OCI-M2 (cell line): ENCODE results near the gene AP2S1.
"Not testable (repeated sequence)": the region's sequence is repeated elsewhere in the genome, so short reads cannot be mapped to it uniquely, and the experiment has no call there.

Experiments
- DNase-seq: peaks from one replicate; lab custom pipeline; 2025; ENCODE audit not compliant: unreplicated experiment; lab: John Stamatoyannopoulos, UW

AP2S1 gene

DNA sequence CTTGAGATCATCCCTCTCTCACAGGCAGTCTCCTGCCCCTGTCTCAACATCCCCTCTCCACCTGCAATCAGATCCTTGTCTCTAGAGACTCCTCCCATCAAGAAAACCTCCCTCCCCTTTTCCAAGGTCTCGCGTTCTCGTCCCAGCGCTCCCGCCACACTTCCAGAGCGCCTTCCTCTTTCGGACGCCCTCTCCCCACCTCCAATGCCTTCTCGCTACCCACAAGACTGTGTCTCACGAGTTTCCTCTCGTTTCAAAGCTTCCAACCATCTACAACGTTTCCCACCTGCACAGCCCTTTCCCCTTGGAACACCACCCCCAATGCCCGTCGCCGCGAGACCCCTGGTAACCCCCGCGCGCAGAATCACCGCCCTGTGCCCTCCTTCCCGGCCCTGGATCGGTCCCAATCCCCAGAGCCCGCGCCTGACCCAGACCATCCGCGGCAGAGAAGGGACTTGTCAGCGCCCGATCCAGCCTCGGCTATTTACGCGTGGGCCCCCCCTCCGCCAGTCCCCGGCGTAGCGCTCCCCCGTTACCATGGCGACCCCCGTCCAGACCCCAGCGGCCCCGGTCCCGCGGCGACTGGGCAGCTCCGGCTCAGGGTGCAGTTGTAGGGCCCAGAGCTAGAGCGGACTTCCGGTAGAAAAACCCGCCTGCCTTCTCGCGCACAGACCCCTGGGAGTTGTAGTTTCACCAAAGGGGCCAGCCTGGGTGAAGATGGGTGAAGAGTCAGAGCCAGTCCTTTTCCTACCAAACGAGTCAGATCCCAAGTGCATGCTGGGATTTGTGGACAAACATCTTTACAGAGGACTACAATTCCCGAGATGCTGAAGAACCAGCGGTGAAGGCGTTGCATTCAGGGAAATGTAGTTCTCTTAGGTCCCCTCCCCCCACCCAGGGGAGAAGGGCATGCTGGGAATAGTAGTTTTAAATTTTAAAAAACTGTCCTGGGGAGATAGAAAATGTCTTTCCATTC lies at the start of gene AP2S1:
Gene AP2S1, minus strand, starts transcription at position 619 of the 976 bp plus-strand sequence. Its CDS starts 80 bp downstream, at position 539.
- peak; percentile 95 for DNase-seq

DNA sequence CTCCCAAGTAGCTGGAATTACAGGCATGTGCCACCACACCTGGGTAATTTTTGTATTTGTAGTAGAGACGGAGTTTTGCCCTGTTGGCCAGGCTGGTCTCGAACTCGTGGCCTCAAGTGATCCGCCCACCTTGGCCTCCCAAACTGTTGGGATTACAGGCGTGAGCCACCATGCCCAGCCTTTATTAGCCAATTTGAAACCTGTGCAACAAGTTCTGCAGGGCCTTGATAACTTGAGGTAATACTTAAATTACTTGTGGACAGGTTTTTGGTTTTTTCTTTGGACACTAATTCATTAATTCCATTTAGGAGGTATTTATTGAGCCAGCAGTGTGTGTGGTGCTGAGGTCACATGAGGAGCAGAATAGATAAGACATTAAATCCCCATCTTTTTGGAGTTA lies 49.7 kb upstream of the AP2S1 start:
- no peak for DNase-seq

DNA sequence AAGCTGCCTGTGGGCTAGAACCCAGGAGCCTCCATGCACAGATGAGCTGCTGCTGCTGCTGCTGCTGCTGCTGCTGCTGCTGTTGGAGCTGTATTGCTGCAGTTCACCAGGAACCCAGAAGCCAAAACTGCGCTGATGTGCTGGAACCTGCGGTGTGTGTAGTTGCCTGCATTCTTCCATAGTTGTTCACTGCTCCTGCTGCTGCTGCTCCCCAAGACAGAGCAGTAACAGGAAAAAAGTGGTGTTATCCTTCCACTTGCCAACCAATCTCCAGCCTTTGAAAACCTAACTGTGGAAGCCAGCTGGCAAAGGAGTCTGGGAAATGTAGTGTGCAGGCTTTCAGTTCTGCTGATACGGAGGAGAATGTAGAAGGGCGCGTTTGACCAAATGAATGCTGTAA lies 48.1 kb upstream of the AP2S1 start:
- no peak for DNase-seq

DNA sequence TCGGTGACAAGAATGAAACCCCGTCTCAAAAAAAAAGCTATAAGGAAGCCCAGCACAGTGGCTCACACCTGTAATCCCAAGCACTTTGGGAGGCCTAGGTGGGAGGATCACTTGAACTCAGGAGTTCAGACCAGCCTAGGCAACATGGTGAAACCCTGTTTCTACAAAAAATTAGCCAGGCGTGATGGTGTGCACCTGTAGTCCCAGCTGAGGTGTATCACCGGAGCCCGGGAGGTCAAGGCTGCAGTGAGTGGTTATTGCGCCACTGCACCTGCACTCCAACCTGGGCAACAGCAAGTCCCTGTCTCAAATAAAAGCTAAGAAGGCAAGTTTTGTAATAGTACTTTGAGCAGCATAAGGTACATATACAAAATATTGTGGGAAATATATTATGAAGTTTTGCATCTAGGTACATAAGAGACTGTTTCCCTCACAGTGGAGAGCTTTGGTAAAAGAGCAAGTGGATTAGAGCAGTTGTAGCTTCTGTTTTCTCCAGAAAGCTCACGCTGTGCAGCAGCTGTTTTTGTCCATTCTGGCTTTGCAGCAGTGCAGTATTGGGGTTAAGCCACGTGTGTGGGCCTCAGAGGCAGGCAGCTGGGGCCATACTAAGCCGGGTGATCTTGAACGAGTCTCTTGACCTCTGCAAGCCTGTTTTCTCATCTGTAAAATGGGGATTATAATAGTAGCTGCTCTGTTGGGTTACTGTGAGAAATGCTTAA lies 45.6 kb upstream of the AP2S1 start:
- DNase-seq, result no peak

DNA sequence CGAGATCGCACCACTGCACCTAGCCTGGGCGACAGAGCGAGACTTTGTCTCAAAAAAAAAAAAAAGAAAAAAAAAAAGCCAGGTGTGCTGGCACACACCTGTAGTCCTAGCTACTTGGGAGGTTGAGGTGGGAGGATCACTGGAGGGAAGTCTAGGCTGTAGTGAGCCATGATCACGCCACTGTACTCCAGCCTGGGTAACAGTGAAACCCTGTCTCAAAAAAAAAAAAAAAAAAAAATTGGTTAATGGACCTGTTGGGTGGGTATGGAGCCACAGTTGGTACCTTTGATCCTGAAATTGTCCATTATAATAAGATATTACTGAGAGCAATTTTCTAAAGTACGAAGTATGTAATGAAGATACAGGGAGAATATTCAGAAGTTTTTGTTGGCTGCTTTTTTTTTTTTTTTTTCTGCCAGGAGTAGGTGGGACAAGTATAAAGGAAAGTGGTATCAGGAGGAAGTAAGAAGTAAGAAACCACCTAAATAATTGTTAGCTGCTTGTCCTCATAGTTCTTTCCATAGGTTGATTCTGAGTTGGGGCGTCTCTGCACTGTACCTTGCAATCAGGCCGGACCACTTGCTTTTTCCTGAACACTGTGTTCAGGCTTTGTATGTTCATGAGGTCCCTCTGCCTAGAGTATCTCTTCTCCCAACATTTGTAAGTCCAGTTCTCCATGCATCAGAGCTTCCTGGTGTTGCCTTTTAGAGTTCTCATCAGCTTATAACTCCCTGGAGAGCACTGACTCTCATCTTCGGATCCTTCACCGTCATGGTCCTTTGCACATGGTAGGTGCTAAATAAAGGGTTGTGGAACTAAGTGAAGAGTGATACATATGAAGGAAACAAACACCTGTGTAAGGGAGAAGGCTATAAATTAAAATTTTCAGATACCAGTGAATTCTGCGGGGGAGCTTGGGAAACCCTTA lies 41.9 kb upstream of the AP2S1 start:
- no peak for DNase-seq

DNA sequence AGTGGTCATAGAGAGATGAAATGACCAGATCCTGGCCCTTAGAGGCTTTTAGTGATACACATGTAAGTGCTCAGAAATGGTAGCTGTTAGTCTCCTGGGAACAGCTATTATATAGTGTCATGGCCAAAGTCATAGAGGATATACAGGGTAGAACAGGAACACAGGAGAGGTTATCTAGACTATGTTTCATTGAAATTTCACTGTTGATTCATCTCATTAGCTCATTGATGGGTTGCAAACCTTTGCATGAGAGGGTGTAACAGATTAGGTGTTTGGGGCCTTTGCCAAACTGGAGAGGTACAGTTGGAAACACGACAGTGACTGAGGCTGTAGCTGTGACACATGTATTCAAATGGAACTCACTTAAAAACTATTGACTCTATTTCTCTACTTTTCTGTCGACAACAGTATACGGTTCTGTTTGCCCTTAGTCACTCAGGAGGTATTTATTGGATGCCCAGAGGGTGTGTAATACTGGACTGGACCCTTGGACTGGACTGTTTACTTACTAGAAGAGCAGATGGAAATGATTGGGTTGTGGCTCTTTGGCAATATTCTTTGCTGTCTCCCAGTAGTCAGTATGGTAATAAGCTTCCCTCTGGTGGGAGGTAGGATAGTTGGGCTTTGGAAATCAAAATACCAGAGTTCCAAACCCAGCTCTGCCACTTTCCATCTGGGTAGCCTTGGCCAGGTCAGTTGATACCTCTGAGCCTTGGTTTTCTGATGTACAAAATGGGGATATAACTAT lies 40.0 kb upstream of the AP2S1 start:
- DNase-seq, result no peak

DNA sequence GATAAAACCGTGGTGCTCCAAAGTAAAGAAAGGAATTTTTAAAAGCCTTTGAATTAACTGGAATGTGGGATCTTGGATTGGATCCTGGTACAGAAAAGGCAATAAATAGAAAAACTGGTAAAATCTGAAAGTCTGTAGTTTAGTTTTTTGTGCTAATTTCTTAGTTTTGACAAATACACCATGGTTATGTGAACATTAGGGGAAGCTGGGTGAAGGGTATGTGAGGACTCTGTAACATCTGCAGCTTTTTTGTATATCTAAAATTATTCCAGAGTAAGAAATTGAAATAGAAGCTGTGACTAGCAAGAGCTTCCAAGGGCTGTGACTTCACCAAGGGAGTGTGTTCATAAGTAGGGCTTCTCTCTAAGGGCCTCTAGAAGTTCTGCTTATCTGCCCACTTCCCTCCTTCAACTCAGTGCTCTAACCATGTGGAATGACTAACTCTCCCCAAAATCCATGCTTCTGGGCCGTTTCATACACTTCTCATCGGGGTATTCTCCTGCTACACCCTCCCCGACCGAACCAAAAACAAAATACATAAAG lies 36.7 kb upstream of the AP2S1 start:
- DNase-seq, result no peak

DNA sequence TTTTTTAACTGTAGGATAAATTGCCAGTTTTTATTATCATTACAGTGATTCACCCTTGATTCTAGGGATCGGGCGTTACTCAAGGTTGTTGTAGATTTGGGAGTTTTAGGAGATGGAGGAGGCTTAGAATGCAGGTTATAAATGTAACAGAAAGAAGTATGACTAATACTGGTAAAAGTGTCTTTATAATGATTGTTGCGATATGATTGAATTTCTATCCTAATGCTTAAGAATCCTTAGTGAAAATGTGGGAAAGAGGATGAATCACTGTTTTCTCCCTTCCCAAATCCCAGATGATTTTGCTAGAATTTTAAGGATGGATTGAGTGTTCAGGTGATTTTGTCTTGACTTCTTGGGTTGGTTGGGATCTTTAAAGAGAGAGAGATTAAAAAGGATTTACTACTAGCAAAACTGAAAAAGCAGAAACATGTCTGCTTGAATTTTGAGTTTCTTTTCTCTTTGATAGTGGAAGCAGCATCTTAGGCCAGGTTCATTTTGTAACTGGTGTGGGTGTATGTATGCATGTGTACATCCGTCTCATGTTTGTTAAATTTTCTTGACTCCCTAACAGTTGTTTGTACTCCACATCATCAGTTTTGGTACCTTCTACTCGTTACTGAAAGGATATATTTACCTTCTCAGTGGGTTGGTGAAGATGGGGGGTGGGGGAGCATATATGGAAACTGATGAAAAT lies 36.0 kb upstream of the AP2S1 start:
- DNase-seq, result no peak

DNA sequence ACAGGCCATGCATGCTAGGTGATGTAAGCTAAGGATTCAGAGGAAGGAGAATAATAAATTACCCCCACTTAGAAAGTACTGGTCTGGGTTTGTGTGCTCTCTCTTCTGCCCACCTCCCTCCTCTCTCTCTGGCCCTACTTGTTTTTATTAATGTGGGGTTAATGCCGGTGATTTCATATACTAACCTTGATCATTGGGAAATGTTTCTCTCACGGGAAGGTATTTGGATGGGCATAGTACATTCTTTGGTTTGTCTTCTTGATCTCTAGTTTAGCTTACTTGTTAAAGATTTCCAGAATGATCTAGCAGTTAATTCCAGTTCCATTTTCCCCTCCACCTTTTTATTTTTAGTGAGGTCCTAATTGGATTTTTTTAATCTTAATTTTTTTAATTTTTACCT lies 34.8 kb upstream of the AP2S1 start:
- no peak for DNase-seq

DNA sequence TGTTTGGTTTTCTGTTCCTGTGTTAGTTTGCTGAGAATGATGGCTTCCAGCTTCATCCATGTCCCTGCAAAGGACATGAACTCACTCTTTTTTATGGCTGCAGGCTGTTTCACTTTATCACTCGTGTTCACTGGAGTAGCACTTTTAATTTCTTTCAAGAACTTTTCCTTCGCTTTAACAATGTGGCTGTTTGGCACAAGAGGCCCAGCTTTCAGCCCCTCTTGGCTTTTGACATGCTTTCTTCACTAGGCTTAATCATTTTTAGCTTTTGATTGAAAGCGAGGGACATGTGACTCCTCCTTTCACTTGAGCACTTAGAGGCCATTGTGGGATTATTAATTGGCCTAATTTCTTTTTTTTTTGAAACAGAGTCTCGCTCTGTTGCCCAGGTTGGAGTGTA lies 32.1 kb upstream of the AP2S1 start:
- DNase-seq, result not testable (repeated sequence)

DNA sequence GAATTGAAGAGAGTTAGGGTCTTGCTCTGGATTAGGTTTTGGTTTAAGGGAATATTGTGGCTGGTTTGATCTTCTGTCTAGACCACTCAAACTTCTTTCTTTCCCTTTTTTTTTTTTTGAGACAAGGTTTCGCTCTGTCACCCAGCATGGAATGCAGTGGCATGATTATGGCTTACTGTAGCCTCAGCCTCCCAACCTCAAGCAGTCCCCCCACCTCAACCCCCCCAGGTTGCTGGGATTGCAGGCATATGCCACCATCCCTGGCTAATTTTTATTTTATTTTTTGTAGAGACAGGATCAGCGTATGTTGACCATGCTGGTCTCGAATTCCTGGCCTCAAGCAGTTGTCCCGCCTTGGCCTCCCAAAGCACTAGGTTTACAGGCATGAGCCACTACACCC lies 31.4 kb upstream of the AP2S1 start:
- DNase-seq, result no peak

DNA sequence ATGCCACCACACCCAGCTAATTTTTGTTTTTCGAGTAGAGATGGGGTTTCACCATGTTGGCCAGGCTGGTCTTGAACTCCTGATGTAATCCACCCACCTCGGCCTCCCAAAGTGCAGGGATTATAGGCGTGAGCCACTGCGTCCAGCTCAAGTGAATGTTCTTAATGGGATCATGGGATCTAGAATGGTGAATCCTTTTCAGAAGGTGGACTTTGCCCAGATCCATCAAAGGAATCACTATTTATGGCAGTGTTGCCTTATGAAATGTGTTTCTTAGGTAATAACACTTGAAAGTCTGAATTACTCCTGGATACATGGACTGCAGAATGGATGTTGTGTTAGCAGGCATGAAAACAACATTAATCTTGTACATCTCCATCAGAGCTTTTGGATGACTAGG lies 30.4 kb upstream of the AP2S1 start:
- no peak for DNase-seq

DNA sequence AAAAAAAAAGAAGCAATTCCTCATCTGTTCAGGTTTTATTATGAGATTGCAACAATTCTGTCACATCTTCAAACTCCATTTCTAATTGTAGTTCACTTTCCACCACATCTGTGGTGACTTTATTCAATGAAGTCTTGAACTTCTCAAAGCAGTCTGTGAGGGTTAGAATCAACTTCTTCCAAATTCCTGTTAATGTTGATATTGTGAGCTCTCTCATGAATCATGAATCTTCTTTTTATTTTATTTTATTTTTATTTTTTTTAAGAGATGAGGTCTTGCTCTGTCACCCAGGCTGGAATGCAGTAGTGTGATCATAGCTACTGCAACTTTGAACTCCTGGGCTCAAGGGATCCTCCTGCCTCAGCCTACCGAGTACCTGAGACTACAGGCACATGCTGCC lies 29.8 kb upstream of the AP2S1 start:
- DNase-seq, result no peak

DNA sequence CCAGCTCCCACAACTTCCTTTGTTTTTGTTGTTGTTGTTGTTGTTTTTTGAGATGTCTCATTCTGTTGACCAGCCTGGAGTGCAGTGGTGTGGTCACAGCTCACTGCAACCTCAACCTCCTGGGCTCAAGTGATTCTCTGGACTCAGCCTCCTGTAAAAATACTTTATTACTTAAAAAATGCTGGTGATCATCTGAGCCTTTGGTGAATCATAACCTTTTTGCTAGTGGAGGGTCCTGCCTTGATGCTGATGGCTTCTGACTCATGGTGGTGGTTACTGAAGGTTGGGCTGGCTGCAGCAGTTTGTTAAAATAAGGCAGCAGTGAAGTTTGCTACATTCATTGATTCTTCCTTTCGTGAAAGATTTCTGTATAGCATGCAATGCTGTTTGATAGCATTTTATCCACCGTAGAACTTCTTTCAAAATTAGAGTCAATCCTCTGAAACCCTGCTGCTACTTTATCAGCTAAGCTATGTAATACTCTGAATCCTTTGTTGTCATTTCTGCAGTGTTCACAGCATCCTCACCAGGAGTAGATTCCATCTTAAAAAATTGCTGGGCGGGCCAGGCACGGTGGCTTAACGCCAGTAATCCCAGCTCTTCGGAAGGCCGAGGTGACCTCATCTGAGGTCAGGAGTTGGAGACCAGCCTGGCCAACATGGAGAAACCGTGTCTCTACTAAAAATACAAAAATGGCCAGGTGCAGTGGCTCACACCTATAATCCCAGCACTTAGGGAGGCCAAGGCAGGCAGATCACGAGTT lies 28.1 kb upstream of the AP2S1 start:
- DNase-seq, result no peak

DNA sequence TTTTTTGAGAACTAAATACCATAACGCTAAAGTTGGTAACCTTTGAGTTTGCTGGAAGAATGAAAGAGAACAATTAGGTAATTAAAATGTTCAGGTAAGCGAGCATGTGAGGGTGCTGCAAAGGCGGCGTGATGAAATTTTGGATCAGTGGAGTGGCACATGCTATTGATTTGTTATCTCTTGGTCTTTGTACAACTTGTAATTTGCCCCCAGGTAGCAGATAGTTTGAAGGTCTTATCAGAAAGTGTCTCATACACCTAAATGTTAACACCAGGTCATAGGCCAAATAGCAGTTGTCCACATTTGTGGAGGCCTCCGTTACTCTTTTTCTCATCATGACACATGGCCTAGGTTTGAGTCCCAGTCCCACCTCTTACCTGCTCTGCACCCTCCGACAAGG lies 25.0 kb upstream of the AP2S1 start:
- DNase-seq, result no peak

DNA sequence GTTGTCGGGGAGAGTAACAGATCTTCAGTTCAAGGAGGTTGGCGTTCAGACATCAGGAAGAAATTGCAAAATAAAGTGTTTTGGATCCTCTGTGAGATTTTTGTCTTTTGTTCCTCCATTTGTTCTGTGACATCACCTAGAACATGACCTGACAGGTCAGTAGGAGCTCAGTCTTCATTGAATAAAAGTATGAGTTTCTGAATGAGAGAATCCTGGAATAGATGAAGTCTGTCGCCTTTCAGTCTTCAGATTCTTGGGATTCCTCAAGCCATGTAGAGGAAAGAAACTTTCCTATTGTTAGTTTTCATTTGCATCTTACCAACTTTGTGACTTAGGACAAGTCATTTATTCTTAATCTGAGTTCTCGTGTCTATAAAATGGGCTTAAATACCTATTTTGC lies 24.6 kb upstream of the AP2S1 start:
- no peak for DNase-seq

DNA sequence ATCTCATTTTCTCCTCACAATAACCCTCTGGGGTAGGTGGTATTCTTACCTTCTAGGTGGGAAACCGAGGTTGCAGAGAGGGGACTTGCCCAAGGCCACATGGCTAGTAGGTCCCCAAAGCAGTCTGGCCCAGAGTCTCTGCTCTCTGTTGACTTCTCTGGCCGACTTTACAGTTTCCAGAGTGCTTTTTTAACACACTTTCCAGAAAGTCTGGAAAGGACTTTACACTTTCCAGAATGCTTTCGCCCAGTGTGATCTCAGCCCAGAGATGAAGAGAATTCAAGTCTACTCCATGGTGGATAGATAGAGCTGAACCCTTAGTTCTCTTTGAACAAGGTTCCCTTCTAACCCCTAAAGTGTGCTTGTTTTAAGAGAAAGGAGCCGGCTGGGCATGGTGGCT lies 22.3 kb upstream of the AP2S1 start:
- DNase-seq, result no peak

DNA sequence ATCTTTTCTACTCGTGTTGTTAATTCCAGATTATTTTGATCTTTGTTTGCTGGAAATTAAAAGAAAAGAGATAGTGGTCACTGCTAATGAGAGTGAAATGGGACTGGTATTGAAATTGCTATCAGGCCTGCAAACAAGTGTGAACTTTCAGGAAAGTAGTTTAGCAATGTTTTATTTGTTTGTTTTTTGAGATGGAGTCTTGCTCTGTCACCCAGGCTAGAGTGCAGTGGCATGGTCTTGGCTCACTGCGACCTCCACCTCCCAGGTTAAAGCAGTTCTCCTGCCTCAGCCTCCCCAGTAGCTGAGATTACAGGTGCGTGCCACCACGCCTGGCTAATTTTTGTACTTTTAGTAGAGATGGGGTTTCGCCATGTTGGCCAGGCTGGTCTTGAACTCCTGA lies 20.5 kb upstream of the AP2S1 start:
- not testable (repeated sequence) for DNase-seq
